ENCODE measurements around the gene RNASE4.

The RNASE4 gene

GRCh38 chr14:20714593-20715250, 30.4 kb downstream of the RNASE4 start:
- no peaks in the 10 kb centered on the region for H3K9me3 ChIP-seq (ENCODE audit: insufficient read depth, low read depth, low read length)
- no peaks in the 10 kb centered on the region for H4K20me1 ChIP-seq (ENCODE audit: insufficient read depth, low read length, poor library complexity, severe bottlenecking)
- no peaks in the 10 kb centered on the region for H3K27me3 ChIP-seq (ENCODE audit: insufficient read depth, low read length, poor library complexity, severe bottlenecking)
- H3K4me3 ChIP-seq (ENCODE audit: low read length, poor library complexity, severe bottlenecking), result no peak overlapping the region
- TF ChIP-seq CTCF (conservative IDR thresholded peaks at IDR 0.05; ENCODE audit: low read length) (no peak), EZH2phosphoT487 (IDR thresholded peaks at IDR 0.05; ENCODE audit: borderline replicate concordance) (no peak)
- no peak overlapping the region for H2AFZ ChIP-seq (ENCODE audit: low read length)
- H3F3A ChIP-seq (ENCODE audit: low read depth), result no peaks in the 10 kb centered on the region
- H3K4me1 ChIP-seq (ENCODE audit: insufficient read depth, low read length, poor library complexity, severe bottlenecking), result no peaks in the 10 kb centered on the region
- no peaks in the 10 kb centered on the region for H3K36me3 ChIP-seq (ENCODE audit: insufficient read depth, low read length)
- no peaks in the 10 kb centered on the region for H3K9me2 ChIP-seq (replicated peaks; ENCODE audit: low read depth, low read length)
- H3K4me2 ChIP-seq (ENCODE audit: low read depth, low read length, poor library complexity, severe bottlenecking), result no peak overlapping the region
- no peak overlapping the region for H3K9ac ChIP-seq (ENCODE audit: low read depth, low read length, poor library complexity, severe bottlenecking)
- H3K79me2 ChIP-seq (ENCODE audit: insufficient read depth, low read length), result no peaks in the 10 kb centered on the region

- Histone ChIP-seq H2AFZ (ENCODE audit: low read length) (no peak overlapping the region), H3F3A (ENCODE audit: low read depth) (no peaks in the 10 kb centered on the region), H3K9ac (ENCODE audit: low read depth, low read length, poor library complexity, severe bottlenecking) (no peak overlapping the region), H4K20me1 (ENCODE audit: insufficient read depth, low read length, poor library complexity, severe bottlenecking) (no peaks in the 10 kb centered on the region), H3K27me3 (ENCODE audit: insufficient read depth, low read length, poor library complexity, severe bottlenecking) (no peaks in the 10 kb centered on the region), H3K9me2 (replicated peaks; ENCODE audit: low read depth, low read length) (no peaks in the 10 kb centered on the region), H3K79me2 (ENCODE audit: insufficient read depth, low read length) (no peaks in the 10 kb centered on the region), H3K4me3 (ENCODE audit: low read length, poor library complexity, severe bottlenecking) (no peak overlapping the region), H3K4me1 (ENCODE audit: insufficient read depth, low read length, poor library complexity, severe bottlenecking) (no peaks in the 10 kb centered on the region), H3K36me3 (ENCODE audit: insufficient read depth, low read length) (no peaks in the 10 kb centered on the region), H3K9me3 (ENCODE audit: insufficient read depth, low read depth, low read length) (no peaks in the 10 kb centered on the region), H3K4me2 (ENCODE audit: low read depth, low read length, poor library complexity, severe bottlenecking) (no peak overlapping the region)
- no peak for TF ChIP-seq EZH2phosphoT487 (IDR thresholded peaks at IDR 0.05; ENCODE audit: borderline replicate concordance)
- no peak for TF ChIP-seq CTCF (conservative IDR thresholded peaks at IDR 0.05; ENCODE audit: low read length)
These were observed 35.4 kb downstream of the RNASE4 start for GRCh38 chr14:20719777-20720176.

GRCh38 chr14:20720741-20721140, 36.4 kb downstream of the RNASE4 start:
- no peaks in the 10 kb centered on the region for H3F3A ChIP-seq (ENCODE audit: low read depth)
- H2AFZ ChIP-seq (ENCODE audit: low read length), result no peak overlapping the region
- H3K36me3 ChIP-seq (ENCODE audit: insufficient read depth, low read length), result no peaks in the 10 kb centered on the region
- H3K9ac ChIP-seq (ENCODE audit: low read depth, low read length, poor library complexity, severe bottlenecking), result no peak overlapping the region
- H3K27me3 ChIP-seq (ENCODE audit: insufficient read depth, low read length, poor library complexity, severe bottlenecking), result no peaks in the 10 kb centered on the region
- no peak overlapping the region for H3K4me3 ChIP-seq (ENCODE audit: low read length, poor library complexity, severe bottlenecking)
- no peaks in the 10 kb centered on the region for H3K9me2 ChIP-seq (replicated peaks; ENCODE audit: low read depth, low read length)
- H3K9me3 ChIP-seq (ENCODE audit: insufficient read depth, low read depth, low read length), result no peaks in the 10 kb centered on the region
- H3K4me2 ChIP-seq (ENCODE audit: low read depth, low read length, poor library complexity, severe bottlenecking), result no peak overlapping the region
- H4K20me1 ChIP-seq (ENCODE audit: insufficient read depth, low read length, poor library complexity, severe bottlenecking), result no peaks in the 10 kb centered on the region
- TF ChIP-seq EZH2phosphoT487 (IDR thresholded peaks at IDR 0.05; ENCODE audit: borderline replicate concordance) (no peak), CTCF (conservative IDR thresholded peaks at IDR 0.05; ENCODE audit: low read length) (no peak)
- H3K4me1 ChIP-seq (ENCODE audit: insufficient read depth, low read length, poor library complexity, severe bottlenecking), result no peaks in the 10 kb centered on the region
- H3K79me2 ChIP-seq (ENCODE audit: insufficient read depth, low read length), result no peaks in the 10 kb centered on the region
